ENCODE data around the gene ELL.

The ELL gene

DNA sequence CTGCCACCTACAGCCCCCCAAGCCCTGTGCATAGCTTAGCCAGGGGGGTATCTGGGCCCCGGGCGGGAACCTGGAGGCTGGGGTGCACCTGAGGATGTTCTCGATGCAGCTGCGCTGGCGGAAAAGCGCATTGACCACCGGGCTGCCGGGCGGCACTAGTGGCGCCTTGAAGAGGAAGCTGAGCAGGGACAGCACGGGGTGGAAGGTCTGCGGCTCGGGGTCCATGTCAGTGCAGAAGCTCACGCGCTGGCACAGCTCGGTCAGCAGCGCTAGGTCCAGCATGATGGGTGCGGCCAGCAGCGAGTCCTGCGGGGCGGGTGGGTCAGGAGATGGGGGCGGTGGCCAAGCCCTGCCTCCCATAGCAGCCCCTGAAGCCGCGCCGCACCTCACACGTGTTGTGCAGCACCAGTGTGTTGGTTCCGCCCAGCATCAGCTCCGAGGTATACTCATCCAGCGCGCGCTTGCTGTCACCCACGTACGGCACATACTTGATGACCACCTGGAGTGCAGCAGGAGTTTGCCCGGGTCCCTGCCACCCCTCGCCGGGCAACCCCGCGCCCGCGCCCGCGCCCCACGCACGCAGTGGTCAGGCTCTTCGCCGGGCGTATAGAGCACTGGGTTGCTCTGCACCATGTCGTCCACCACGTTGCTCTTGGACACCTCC lies 86.6 kb downstream of the ELL start:
- Histone ChIP-seq H3K36me3 (ENCODE audit: control insufficient read depth, low read length) (peaks cover 30% of the 10 kb centered on the region), H3K4me2 (ENCODE audit: low read length) (no peak overlapping the region), H3K4me3 (ENCODE audit: low read length) (no peak overlapping the region), H3K4me1 (ENCODE audit: control insufficient read depth, low read length) (peaks cover 50% of the 10 kb centered on the region), H3K79me2 (ENCODE audit: control insufficient read depth, low read length) (peaks cover 6% of the 10 kb centered on the region; the same call in 1 of the 2 replicates), H3K9me2 (replicated peaks; ENCODE audit: control insufficient read depth, low read length) (no peaks in the 10 kb centered on the region), H3K9me3 (ENCODE audit: control insufficient read depth, insufficient read depth, low read length) (no peaks in the 10 kb centered on the region), H4K20me1 (ENCODE audit: control insufficient read depth, insufficient read depth, low read depth, low read length) (no peaks in the 10 kb centered on the region), H3K27me3 (ENCODE audit: control insufficient read depth, low read length) (no peaks in the 10 kb centered on the region), H3K27ac (ENCODE audit: low read depth, low read length) (no peak overlapping the region), H3F3A (ENCODE audit: control insufficient read depth, insufficient read depth) (peaks cover 8% of the 10 kb centered on the region; the same call in 1 of the 2 replicates)
- TF ChIP-seq, protein P1, sequence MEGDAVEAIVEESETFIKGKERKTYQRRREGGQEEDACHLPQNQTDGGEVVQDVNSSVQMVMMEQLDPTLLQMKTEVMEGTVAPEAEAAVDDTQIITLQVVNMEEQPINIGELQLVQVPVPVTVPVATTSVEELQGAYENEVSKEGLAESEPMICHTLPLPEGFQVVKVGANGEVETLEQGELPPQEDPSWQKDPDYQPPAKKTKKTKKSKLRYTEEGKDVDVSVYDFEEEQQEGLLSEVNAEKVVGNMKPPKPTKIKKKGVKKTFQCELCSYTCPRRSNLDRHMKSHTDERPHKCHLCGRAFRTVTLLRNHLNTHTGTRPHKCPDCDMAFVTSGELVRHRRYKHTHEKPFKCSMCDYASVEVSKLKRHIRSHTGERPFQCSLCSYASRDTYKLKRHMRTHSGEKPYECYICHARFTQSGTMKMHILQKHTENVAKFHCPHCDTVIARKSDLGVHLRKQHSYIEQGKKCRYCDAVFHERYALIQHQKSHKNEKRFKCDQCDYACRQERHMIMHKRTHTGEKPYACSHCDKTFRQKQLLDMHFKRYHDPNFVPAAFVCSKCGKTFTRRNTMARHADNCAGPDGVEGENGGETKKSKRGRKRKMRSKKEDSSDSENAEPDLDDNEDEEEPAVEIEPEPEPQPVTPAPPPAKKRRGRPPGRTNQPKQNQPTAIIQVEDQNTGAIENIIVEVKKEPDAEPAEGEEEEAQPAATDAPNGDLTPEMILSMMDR (IDR thresholded peaks at IDR 0.05; ENCODE audit: low read depth, low read length, poor library complexity, severe bottlenecking), result no peak

DNA sequence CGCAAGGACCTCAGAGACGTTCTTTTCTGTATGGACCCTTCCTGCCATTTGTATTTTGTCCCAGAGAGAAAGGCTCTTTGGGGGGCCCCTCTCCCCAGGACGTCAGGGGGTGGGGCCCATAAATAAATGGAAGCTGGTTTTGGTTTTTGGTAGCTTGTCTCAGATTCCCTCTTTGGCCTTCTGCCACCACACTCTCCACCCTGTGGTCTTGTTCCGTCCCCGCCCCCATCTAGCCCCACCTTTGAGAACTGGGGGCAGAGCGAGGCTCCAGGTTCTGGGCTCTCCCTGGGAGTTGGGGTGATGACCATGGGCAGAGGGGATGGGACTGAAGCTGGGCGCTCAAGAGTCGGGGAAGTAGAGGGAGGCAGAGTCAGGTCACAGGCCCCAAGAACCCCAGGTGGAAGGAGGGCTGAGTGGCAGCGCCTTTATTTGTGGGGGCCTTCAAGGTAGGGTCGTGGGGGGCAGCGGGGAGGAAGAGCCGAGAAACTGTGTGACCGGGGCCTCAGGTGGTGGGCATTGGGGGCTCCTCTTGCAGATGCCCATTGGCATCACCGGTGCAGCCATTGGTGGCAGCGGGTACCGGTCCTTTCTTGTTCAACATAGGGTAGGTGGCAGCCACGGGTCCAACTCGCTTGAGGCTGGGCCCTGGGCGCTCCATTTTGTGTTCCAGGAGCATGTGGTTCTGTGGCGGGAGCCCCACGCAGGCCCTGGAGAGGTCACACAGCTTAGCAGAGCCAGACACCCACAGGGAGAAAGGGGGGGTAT lies 87.3 kb downstream of the ELL start:
- no peaks in the 10 kb centered on the region for H3K9me3 ChIP-seq (ENCODE audit: control insufficient read depth, insufficient read depth, low read length)
- H3K27me3 ChIP-seq (ENCODE audit: control insufficient read depth, low read length), result no peaks in the 10 kb centered on the region
- H3F3A ChIP-seq (ENCODE audit: control insufficient read depth, insufficient read depth), result peaks cover 4% of the 10 kb centered on the region; the same call in 1 of the 2 replicates
- H3K27ac ChIP-seq (ENCODE audit: low read depth, low read length), result no peak overlapping the region
- H3K9me2 ChIP-seq (replicated peaks; ENCODE audit: control insufficient read depth, low read length), result no peaks in the 10 kb centered on the region
- no peak for TF ChIP-seq EZH2phosphoT487 (IDR thresholded peaks at IDR 0.05; ENCODE audit: borderline replicate concordance, low read length)
- TF ChIP-seq, protein P1 (IDR thresholded peaks at IDR 0.05; ENCODE audit: low read depth, low read length, poor library complexity, severe bottlenecking), result no peak
- H3K79me2 ChIP-seq (ENCODE audit: control insufficient read depth, low read length), result peaks cover 11% of the 10 kb centered on the region
- 0 out of 2 replicates have a peak, but pooled peaks cover 1% of the 10 kb centered on the region for H4K20me1 ChIP-seq (ENCODE audit: control insufficient read depth, insufficient read depth, low read depth, low read length)
- H3K4me2 ChIP-seq (ENCODE audit: low read length), result peak overlapping the region; percentile 24; the same call in 1 of the 2 replicates
- H3K4me3 ChIP-seq (ENCODE audit: low read length), result no peak overlapping the region
- peaks cover 34% of the 10 kb centered on the region for H3K36me3 ChIP-seq (ENCODE audit: control insufficient read depth, low read length)
- H3K4me1 ChIP-seq (ENCODE audit: control insufficient read depth, low read length), result peaks cover 55% of the 10 kb centered on the region

DNA sequence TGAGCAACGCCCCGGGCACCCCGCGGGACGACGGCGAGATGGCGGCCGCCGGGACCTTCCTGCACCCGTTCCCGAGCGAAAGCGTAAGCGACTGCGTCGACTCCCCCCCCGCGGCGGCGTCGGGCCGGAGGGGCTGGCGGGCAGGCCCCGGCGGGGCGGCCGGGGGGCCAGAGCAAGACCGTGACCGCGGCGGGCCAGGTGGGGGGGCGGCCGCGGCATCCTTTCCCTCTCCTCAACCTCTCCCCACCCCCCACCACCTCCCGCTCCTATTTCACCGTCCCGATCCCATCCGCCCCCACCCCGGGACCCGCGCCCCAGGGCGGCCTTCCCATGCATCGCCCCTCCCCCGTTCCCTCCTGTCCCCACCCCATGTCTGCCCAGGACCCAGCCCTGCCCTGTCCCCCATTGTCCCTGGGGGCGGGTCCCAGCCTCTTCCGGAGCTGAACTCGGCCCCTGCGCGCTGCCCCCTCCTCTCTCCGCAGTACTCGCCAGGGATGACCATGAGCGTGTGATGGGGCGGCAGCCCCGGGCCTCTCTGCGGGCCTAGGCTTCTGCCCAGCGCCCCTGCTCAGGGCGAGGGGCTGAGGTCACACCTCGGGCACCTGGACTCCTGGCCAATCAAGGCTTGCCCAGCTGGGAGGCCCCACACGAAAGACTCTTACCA lies 88.0 kb downstream of the ELL start:
- Histone ChIP-seq H3K79me2 (ENCODE audit: control insufficient read depth, low read length) (peaks cover 15% of the 10 kb centered on the region), H3K27me3 (ENCODE audit: control insufficient read depth, low read length) (no peaks in the 10 kb centered on the region), H4K20me1 (ENCODE audit: control insufficient read depth, insufficient read depth, low read depth, low read length) (0 out of 2 replicates have a peak, but pooled peaks cover 3% of the 10 kb centered on the region), H3F3A (ENCODE audit: control insufficient read depth, insufficient read depth) (peaks cover under 1% of the 10 kb centered on the region; the same call in 1 of the 2 replicates), H3K4me3 (ENCODE audit: low read length) (0 out of 2 replicates have a peak overlapping the region, but pooled peaks have one; percentile 5), H3K36me3 (ENCODE audit: control insufficient read depth, low read length) (peaks cover 34% of the 10 kb centered on the region), H3K4me2 (ENCODE audit: low read length) (peak overlapping the region; percentile 24; the same call in 1 of the 2 replicates), H3K27ac (ENCODE audit: low read depth, low read length) (no peak overlapping the region), H3K9me3 (ENCODE audit: control insufficient read depth, insufficient read depth, low read length) (no peaks in the 10 kb centered on the region), H3K9me2 (replicated peaks; ENCODE audit: control insufficient read depth, low read length) (no peaks in the 10 kb centered on the region), H3K4me1 (ENCODE audit: control insufficient read depth, low read length) (peaks cover 59% of the 10 kb centered on the region)
- no peak for TF ChIP-seq EZH2phosphoT487 (IDR thresholded peaks at IDR 0.05; ENCODE audit: borderline replicate concordance, low read length)
